HG02981 (cell line): ENCODE results near the gene CD247.

Source experiments
- ATAC-seq: cut with Tn5 transposase; IDR thresholded peaks from one replicate; pipeline ENCODE4 v1.9.1; 2021; ENCODE audit warnings: mild to moderate bottlenecking, moderate library complexity; ENCODE audit not compliant: unreplicated experiment

Gene CD247

DNA sequence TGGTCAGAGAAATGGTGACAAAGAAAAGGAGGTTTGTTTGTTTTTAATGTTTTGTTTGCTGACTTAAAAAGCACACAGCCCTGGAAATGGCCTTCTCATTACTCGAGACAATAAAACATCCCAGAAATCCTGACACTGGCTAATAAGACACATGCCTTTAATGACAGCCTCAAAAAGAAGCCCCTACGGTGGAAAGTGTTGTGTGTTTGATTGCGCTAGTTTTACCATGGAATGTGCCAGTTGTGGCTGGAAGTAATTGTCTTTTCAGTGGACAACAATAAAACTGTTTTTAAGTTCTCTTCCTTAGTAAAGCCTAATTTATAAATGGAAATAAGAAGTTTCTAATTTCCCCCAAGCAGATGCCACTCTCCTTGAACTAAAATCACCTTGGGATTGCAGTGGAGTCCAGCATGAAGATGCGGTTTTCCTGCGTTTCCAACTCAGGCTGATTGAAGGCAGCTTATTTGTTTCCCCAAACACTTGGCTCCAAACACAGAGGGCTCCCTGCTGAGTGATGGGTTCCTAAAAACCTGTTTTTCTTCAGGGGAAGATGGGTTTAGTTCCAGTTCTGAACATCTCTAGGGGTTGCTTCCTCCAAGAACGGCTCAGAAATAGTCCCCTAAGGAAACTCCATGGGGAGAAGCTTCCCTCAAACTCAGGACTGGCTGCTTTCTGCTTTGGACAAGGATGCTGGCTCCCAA is 54.3 kb downstream of the CD247 start:
- ATAC-seq = no peak

GRCh38 chr1:167463080-167463479 is 55.2 kb downstream of the CD247 start:
- no peak for ATAC-seq

GRCh38 chr1:167462341-167462740 is 56.0 kb downstream of the CD247 start:
- ATAC-seq = no peak

GRCh38 chr1:167460836-167461235 is 57.5 kb downstream of the CD247 start:
- ATAC-seq = no peak

DNA sequence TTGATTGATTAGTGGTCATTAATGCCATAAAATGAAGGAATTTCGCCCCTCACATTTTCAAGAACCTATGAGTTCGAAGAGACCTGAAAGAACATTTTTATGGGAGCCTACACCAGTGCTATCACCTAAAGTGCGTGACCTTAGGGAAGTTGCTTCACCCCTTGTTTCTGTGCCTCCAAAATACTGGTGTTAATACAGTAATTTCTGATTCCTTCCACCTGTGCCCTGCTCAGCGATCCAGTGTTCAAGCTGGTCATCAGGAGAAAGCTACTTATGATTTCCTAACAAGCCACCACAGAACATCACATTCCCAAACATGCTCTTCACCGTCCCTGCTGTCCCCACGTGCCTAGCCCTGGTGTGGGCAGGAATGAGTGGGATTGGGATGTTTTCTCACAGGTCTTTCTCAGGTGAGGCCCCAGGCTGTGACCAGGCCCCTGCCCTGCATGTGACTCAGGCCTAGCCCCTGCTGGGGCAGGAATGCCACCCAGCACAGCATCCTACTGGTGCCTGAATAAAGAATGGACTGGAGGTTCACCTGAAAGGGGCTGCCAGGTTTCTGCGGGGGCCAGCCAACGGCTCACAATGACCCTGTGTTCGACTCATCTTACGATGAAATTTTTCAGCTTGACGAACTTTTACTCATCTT is 60.3 kb downstream of the CD247 start:
- ATAC-seq = no peak

DNA sequence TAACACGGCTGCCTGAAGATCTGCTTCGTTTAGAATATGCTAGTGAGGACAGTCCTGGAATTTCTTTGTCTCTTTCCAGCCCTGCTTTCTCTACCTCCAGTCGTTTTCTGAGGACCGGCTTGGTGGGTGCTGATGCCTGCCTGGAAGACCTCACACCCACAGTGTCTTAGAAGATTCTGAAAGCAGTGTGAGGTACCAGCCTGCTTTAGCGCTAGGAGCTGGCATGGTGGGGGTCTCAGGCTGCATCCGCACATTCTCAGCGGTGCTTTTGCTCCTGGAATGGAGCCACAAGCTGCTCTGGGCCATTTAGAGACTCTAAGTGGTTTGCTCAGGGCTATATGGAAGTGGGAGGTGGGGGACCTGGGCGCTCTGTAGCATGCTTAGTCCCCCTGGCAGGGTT is 61.4 kb downstream of the CD247 start:
- no peak for ATAC-seq

DNA sequence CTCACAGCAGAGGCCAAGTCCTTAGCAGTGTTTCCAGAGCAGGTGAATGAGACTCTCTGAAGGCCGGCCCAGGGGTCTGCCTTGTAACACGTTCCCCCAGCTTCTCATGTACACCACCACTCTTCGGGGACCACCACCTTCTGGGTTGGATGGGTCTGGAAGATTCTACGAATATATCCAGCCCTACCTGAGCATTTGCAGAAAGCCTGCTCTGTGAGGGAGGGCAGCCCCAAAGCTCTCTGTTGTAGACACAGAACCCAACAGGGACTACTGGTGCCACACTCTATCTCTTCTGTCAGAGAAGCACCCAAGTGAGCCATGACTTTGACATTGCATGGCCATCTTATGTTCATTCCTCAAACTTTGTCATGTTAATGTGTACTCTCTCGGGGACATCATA is 61.8 kb downstream of the CD247 start:
- no peak for ATAC-seq

DNA sequence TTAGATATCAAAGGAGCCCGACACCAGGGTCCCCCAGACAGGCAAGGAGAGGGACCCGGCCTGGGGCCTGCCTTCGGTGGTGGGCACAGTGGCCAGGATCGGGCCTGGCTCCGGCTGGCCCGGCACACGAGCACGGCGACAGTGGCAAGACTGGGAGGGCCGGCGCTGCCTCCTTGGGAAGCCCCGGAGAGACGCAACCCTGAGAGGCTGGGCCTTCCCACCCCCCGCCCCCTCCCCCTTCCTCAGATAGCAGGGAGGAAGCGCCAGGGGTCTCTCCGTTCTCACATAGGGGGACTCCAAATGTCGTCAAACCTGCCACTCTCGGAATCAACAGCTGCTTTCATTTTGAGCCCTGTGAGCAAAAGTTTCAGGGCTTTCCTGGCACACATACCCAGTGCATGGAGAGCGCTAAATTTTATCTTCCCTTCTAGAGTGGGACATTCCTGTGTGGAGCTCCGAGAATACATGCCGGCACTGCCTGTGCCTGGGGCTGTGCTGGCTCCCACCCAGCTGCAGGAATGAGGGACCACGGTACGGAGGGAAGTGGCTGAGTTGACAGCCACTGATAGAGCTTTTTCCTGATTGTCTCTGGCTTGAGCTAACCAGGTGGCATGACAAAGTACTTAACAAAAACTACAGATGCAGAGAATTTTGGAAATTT is 62.4 kb downstream of the CD247 start:
- peak; percentile 30 for ATAC-seq

- peak; percentile 52 for ATAC-seq
These were observed 63.2 kb downstream of the CD247 start for GRCh38 chr1:167454894-167455785.

- ATAC-seq = peak; percentile 12
These were observed 63.9 kb downstream of the CD247 start for GRCh38 chr1:167454304-167454893.

GRCh38 chr1:167453123-167453522 is 65.2 kb downstream of the CD247 start:
- no peak for ATAC-seq

GRCh38 chr1:167452483-167452882 is 65.8 kb downstream of the CD247 start:
- no peak for ATAC-seq

DNA sequence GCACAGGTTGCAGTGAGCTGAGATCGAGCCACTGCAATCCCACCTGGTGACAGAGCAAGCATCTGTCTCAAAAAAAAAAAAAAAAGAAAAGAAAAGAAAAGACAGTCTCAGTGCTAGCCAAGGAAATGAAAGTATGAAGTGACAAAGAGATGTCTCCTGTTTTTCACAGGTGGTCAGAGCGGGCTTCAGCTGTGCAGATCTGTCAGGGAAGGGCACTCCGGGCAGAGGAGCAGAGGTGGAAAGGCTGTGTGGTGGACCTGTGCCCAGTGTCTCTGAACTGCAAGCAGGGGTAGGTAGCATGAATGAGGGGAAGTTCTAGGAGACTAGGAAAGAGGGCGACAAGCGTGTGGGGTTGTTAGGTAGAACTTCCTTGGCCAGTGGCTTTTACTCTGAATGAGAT is 67.5 kb downstream of the CD247 start:
- no peak for ATAC-seq

DNA sequence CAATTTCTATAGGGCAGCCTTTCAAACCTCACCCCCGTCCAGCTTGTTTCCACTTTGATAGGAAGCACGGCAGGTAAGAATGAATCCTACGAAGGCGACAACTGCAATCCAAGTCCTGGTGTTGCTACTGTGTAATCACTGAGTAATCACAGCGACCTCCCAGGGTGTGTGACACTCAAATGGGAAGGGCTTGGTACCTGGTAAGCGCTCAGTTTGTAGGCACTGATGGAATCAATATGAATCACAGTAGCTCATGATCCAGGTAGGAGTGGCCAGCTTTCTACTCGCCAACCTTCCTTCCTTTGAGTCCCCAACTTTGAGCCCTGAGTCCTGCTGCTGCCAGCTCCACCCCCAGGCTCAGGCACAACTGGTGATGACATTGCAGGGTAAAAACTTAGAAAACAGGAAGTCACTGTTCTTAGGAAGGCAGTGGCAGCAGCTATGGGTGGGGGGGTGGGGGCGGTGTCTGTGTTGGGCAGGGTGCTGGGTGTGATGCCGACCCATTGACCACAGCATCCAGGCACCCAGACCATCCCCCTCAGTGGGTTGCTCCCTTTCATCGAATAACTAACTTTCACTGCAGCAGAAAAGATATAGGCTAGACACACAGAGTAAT is 70.7 kb downstream of the CD247 start:
- ATAC-seq = peak; percentile 70

DNA sequence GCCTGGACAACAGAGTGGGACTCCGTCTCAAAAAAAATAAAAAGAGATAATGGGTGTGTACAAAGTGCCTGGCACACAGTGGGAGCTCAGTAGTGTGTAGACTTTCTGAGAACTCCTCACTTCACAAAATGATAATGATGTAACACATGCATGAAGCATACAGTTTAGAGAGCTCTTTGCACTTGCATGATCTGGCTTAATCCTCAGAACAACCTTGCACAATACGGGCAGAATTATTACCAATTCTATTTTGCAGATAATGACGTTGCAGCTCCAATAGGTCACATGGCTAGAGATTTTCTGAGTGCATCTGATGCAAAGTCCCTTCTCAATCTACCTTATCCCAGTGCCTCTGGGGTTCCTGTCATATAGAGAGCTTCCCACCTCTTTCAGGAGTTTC is 71.4 kb downstream of the CD247 start:
- ATAC-seq = no peak

GRCh38 chr1:167443757-167444156 is 74.6 kb downstream of the CD247 start:
- ATAC-seq = no peak

DNA sequence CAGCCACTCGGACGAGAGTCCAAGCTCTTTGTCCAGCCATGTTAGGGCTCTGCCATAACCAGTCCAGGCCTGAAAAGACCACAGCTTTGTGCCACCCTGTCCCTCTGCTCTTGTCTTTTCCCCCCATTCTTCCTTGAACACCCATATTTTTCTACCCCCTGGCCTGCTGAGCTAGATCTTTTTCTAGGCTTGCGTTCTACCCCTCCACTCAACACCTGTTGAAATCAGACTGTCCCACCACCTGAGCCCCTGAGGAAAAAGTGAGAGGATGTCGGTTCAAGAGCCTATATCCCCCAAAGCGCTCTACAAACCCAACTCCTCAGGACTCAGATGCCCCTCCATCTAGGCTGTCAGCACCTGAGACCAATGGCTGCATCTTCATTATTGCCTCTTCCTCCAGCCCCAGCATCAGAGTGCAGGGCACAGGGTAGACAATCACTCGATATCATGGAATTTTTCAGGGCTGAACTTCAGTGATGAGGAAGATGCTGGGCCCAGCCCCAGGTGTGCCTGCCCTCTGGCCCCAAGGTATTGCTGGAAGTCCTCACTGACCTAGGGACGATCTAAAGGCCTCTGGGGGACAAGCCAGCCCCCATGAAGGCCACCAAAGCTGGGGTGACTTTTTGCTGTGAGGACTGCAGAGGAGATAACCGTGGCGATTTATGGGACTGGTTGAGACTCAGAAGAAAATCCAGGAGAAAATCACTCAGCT is 75.3 kb downstream of the CD247 start:
- no peak for ATAC-seq

- peak; percentile 92 for ATAC-seq
These were observed 76.0 kb downstream of the CD247 start for GRCh38 chr1:167442142-167442848.

DNA sequence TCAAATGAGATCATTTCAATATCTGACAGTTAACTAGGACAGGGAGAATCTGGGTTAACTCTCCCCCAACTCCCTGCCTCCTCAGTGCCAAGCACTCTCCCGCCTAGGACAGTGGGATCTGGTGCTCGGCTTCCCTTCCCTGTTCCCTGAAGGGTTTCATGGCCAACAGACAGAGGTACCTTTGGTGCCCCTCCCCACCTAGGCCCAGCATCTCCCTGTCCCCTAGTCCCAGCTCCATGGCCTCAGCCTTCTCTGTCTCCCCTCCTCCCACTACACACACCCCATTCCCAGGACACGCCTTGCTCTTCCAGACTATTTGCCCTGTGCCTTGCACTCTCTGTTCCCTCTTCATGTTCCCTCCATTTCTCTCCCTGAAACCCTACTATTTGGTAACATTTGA is 77.1 kb downstream of the CD247 start:
- no peak for ATAC-seq
